GM12878 (cell line): ENCODE data around the gene PSMB1.

Experiments used
- CBX5 ChIP-seq: sonication (generic); IDR thresholded peaks from 2 replicates; pipeline ENCODE4 v1.6.1; 2016; ENCODE audit warnings: low read depth, moderate library complexity, mild to moderate bottlenecking, inconsistent platforms
- CHD2 ChIP-seq: IDR thresholded peaks from 2 replicates; pipeline ENCODE4 v1.6.1; 2011; ENCODE audit warnings: low read depth, low read length, improper control_type of control experiment, borderline replicate concordance
- CTCF ChIP-seq, 3 experiments: IDR thresholded peaks in 2 of 3; conservative IDR thresholded peaks in 1 of 3; 2 replicates each; pipeline ENCODE4 v1.5.1; 2011; ENCODE audit warnings: low read depth in 3 of 3, low read length in 3 of 3, mild to moderate bottlenecking in 3 of 3, control low read depth in 2 of 3, moderate library complexity in 2 of 3, inconsistent platforms in 1 of 3, mixed read lengths in 1 of 3; ENCODE audit not compliant: control insufficient read depth in 2 of 3, insufficient read depth in 1 of 3; ENCODE audit errors: extremely low read depth in 1 of 3
- POLR2A ChIP-seq: IDR thresholded peaks from 2 replicates; pipeline ENCODE4 v1.6.1; 2011; ENCODE audit warnings: low read depth, mild to moderate bottlenecking, low read length
- TAF1 ChIP-seq: IDR thresholded peaks from 2 replicates; pipeline ENCODE4 v1.6.1; 2011; ENCODE audit warnings: mild to moderate bottlenecking, low read depth, low read length, borderline replicate concordance

- TF ChIP-seq TAF1: no peak
- no peak for TF ChIP-seq CTCF (IDR thresholded peaks at IDR 0.05 in 2 of 3, conservative IDR thresholded peaks at IDR 0.05 in 1 of 3; ENCODE audit: control insufficient read depth in 2 of 3, extremely low read depth in 1 of 3, insufficient read depth in 1 of 3, low read depth in 3 of 3, low read length in 3 of 3)
- no peak for TF ChIP-seq POLR2A
- no peak for TF ChIP-seq CBX5
- TF ChIP-seq CHD2: no peak
These were observed 47.8 kb downstream of the PSMB1 start for GRCh38 chr6:170505306-170505705.
